Neural cell (in vitro differentiated cells): ENCODE data around the gene FRA10AC1. TPM values are rescaled to one million over a fixed set of nuclear protein-coding genes. Genes with fewer than 3 reads are reported as not detected.

Experiments used
- H2AFZ ChIP-seq: fragments of 200-600, 300-800 bp; sonication (generic), shearing (Covaris generic); 2 replicates; pipeline ENCODE4 v1.6.0; 2014; ENCODE audit warnings: low read depth, mild to moderate bottlenecking, antibody characterized with exemption, low read length, moderate library complexity
- H3F3A ChIP-seq: fragments of 200-600 bp; shearing (Covaris generic); 2 replicates; pipeline ENCODE4 v1.6.1; 2016; ENCODE audit warnings: mild to moderate bottlenecking, moderate library complexity, mixed read lengths, antibody characterized with exemption, low read length; ENCODE audit not compliant: insufficient read depth, poor library complexity, severe bottlenecking
- H3K27ac ChIP-seq: fragments of 200-600, 300-800 bp; sonication (generic), shearing (Covaris generic); 2 replicates; pipeline ENCODE4 v1.5.1; 2014; ENCODE audit warnings: mild to moderate bottlenecking, low read length, moderate library complexity
- H3K27me3 ChIP-seq: fragments of 300-800, 200-600 bp; sonication (generic), shearing (Covaris generic); 2 replicates; pipeline ENCODE4 v1.6.0; 2014; ENCODE audit warnings: mild to moderate bottlenecking, low read depth, low read length, moderate library complexity; ENCODE audit not compliant: insufficient read depth
- H3K36me3 ChIP-seq: fragments of 300-800, 200-600 bp; sonication (generic), shearing (Covaris generic); 2 replicates; pipeline ENCODE4 v1.5.1; 2014; ENCODE audit warnings: mild to moderate bottlenecking, antibody characterized with exemption, low read length, moderate library complexity; ENCODE audit not compliant: insufficient read depth
- H3K4me2 ChIP-seq: fragments of 300-800, 200-600 bp; sonication (generic), shearing (Covaris generic); 2 replicates; pipeline ENCODE4 v1.6.0; 2014; ENCODE audit warnings: mild to moderate bottlenecking, low read length
- H3K4me3 ChIP-seq: fragments of 300-800, 200-600 bp; sonication (generic), shearing (Covaris generic); 2 replicates; pipeline ENCODE4 v1.5.1; 2014; ENCODE audit warnings: mild to moderate bottlenecking, low read length, moderate library complexity
- H3K79me2 ChIP-seq: fragments of 200-600 bp; shearing (Covaris generic); replicated peaks from 2 replicates; pipeline ENCODE4 v1.6.0; 2014; ENCODE audit warnings: mild to moderate bottlenecking, low read length, moderate library complexity; ENCODE audit not compliant: insufficient read depth
- H3K9ac ChIP-seq: fragments of 300-800, 200-600 bp; sonication (generic), shearing (Covaris generic); 2 replicates; pipeline ENCODE4 v1.6.1; 2016; ENCODE audit warnings: mild to moderate bottlenecking, low read length, mixed read lengths
- H3K9me2 ChIP-seq: fragments of 200-600 bp; shearing (Covaris generic); 2 replicates; pipeline ENCODE4 v1.6.1; 2016; ENCODE audit warnings: mild to moderate bottlenecking, low read length, mixed read lengths; ENCODE audit not compliant: insufficient read depth
- H3K9me3 ChIP-seq: fragments of 200-600, 300-800 bp; sonication (generic), shearing (Covaris generic); 2 replicates; pipeline ENCODE4 v1.6.1; 2016; ENCODE audit warnings: mild to moderate bottlenecking, mixed run types, low read length, moderate library complexity, mixed read lengths
- H4K20me1 ChIP-seq: fragments of 200-600 bp; shearing (Covaris generic); 2 replicates; pipeline ENCODE4 v1.6.1; 2016; ENCODE audit warnings: mild to moderate bottlenecking, mixed run types; ENCODE audit not compliant: insufficient read depth
- CTCF ChIP-seq: fragments of 450-650 bp; IDR thresholded peaks from 2 replicates; pipeline ENCODE4 v1.5.1; 2014; ENCODE audit warnings: antibody characterized with exemption, mild to moderate bottlenecking, moderate library complexity; ENCODE audit not compliant: poor library complexity, severe bottlenecking
- EP300 ChIP-seq: fragments of 450-650 bp; conservative IDR thresholded peaks from 2 replicates; pipeline ENCODE4 v1.6.1; 2014; ENCODE audit warnings: antibody characterized with exemption, mild to moderate bottlenecking, moderate library complexity; ENCODE audit not compliant: poor library complexity, severe bottlenecking
- EZH2 ChIP-seq: fragments of 200-600, 300-800 bp; shearing (Covaris generic), sonication (generic); IDR thresholded peaks from 2 replicates; pipeline ENCODE4 v1.6.1; 2014; ENCODE audit warnings: antibody characterized with exemption, low read length, borderline replicate concordance, mild to moderate bottlenecking; ENCODE audit not compliant: insufficient read depth, poor library complexity, severe bottlenecking
- MXI1 ChIP-seq: fragments of 450-650 bp; conservative IDR thresholded peaks from 2 replicates; pipeline ENCODE4 v1.6.1; 2014; ENCODE audit warnings: antibody characterized with exemption, mild to moderate bottlenecking; ENCODE audit not compliant: poor library complexity, severe bottlenecking
- POLR2AphosphoS5 ChIP-seq: IDR thresholded peaks from 2 replicates; pipeline ENCODE4 v1.6.1; 2012
- RAD21 ChIP-seq: fragments of 450-650 bp; conservative IDR thresholded peaks from 2 replicates; pipeline ENCODE4 v1.6.1; 2014; ENCODE audit warnings: antibody characterized with exemption, mild to moderate bottlenecking, moderate library complexity
- SMC3 ChIP-seq: fragments of 450-650 bp; conservative IDR thresholded peaks from 2 replicates; pipeline ENCODE4 v1.6.1; 2014; ENCODE audit warnings: antibody characterized with exemption, mild to moderate bottlenecking, moderate library complexity; ENCODE audit not compliant: poor library complexity
- TAF1 ChIP-seq: IDR thresholded peaks from 2 replicates; pipeline ENCODE4 v1.6.1; 2012; ENCODE audit warnings: low read depth
- polyA plus RNA-seq: library from polyadenylated mRNA; depleted of rRNA; stranded (reverse); fragments of >200 nt; gene quantifications from 2 replicates; pipeline ENCODE4 v1.2.3, GENCODE V29; 2014
- TF ChIP-seq, protein P1 (sequence below): IDR thresholded peaks from 2 replicates; pipeline ENCODE4 v1.6.1; 2012; ENCODE audit warnings: borderline replicate concordance

The FRA10AC1 gene
- polyA plus RNA-seq, 1 donor from 2014 or later = 22.8 TPM

DNA sequence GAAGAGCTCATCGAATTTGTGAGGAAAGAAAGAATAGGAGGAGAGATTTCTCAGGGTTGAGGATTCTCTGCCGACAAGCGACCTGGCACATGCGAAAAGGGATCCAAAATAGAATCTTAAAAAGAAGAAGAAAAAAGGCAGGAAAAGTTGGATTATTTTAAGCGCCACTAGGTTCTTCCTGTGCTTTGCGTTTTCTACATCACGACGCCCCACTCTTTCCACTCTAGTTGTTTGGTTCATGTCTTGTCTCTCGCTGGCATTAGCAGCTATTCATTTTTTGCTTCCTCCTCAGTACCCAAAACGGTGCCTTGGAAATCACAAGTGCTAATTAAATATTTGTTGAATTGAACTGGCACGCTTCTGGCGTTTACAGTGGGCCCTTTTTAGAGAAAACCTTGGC, 674 bp upstream of the FRA10AC1 start:
- peak overlapping the region; percentile 83 for H2AFZ ChIP-seq
- peak overlapping the region; percentile 66 for H3K4me3 ChIP-seq
- peak overlapping the region; percentile 82 for H3K9ac ChIP-seq
- no peaks in the 10 kb centered on the region for H3K79me2 ChIP-seq
- H3K27me3 ChIP-seq = no peaks in the 10 kb centered on the region
- no peak for TF ChIP-seq SMC3
- no peak for TF ChIP-seq EZH2
- TF ChIP-seq MXI1 = no peak
- TF ChIP-seq POLR2AphosphoS5 = no peak
- no peak for TF ChIP-seq CTCF
- TF ChIP-seq RAD21 = no peak
- TF ChIP-seq EP300 = no peak
- no peaks in the 10 kb centered on the region for H3K36me3 ChIP-seq
- no peaks in the 10 kb centered on the region for H4K20me1 ChIP-seq
- H3F3A ChIP-seq = no peaks in the 10 kb centered on the region
- H3K27ac ChIP-seq = peak overlapping the region; percentile 92
- no peaks in the 10 kb centered on the region for H3K9me3 ChIP-seq
- H3K4me2 ChIP-seq = peak overlapping the region; percentile 74
- H3K9me2 ChIP-seq = no peaks in the 10 kb centered on the region

DNA sequence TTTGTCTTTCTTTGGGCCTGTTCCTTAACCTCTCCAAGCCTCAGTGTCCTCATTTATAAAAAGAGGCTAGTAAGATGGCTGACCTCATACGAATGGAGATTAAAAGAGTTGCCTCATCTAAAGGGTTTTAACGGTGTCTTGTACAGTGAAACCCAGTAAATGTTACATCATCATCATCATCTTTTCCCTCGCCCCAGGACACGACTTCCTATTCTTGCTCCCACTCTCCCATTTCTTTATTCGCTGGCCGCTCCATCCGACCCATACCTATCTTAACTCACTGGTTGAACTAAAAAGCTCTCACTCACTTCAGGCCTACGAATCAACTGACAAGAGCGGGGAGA, 554 bp downstream of the FRA10AC1 start:
- no peak for TF ChIP-seq EP300
- no peak for TF ChIP-seq RAD21
- no peak for TF ChIP-seq CTCF
- no peak for TF ChIP-seq TAF1
- no peak for TF ChIP-seq SMC3
- TF ChIP-seq MXI1 = no peak
- TF ChIP-seq, protein P1, sequence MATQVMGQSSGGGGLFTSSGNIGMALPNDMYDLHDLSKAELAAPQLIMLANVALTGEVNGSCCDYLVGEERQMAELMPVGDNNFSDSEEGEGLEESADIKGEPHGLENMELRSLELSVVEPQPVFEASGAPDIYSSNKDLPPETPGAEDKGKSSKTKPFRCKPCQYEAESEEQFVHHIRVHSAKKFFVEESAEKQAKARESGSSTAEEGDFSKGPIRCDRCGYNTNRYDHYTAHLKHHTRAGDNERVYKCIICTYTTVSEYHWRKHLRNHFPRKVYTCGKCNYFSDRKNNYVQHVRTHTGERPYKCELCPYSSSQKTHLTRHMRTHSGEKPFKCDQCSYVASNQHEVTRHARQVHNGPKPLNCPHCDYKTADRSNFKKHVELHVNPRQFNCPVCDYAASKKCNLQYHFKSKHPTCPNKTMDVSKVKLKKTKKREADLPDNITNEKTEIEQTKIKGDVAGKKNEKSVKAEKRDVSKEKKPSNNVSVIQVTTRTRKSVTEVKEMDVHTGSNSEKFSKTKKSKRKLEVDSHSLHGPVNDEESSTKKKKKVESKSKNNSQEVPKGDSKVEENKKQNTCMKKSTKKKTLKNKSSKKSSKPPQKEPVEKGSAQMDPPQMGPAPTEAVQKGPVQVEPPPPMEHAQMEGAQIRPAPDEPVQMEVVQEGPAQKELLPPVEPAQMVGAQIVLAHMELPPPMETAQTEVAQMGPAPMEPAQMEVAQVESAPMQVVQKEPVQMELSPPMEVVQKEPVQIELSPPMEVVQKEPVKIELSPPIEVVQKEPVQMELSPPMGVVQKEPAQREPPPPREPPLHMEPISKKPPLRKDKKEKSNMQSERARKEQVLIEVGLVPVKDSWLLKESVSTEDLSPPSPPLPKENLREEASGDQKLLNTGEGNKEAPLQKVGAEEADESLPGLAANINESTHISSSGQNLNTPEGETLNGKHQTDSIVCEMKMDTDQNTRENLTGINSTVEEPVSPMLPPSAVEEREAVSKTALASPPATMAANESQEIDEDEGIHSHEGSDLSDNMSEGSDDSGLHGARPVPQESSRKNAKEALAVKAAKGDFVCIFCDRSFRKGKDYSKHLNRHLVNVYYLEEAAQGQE = no peak
- TF ChIP-seq EZH2 = no peak
- no peak for TF ChIP-seq POLR2AphosphoS5
- H3K4me2 ChIP-seq = peak overlapping the region; percentile 72
- H2AFZ ChIP-seq = peak overlapping the region; percentile 83
- no peaks in the 10 kb centered on the region for H3K27me3 ChIP-seq
- no peaks in the 10 kb centered on the region for H4K20me1 ChIP-seq
- no peaks in the 10 kb centered on the region for H3K9me2 ChIP-seq
- H3F3A ChIP-seq = no peaks in the 10 kb centered on the region
- H3K9me3 ChIP-seq = no peaks in the 10 kb centered on the region
- H3K4me3 ChIP-seq = peak overlapping the region; percentile 66
- H3K36me3 ChIP-seq = no peaks in the 10 kb centered on the region
- no peaks in the 10 kb centered on the region for H3K79me2 ChIP-seq
- peak overlapping the region; percentile 92 for H3K27ac ChIP-seq
- H3K9ac ChIP-seq = peak overlapping the region; percentile 82
